ENCODE results near the gene AVPI1.
"Not testable (repeated sequence)": the region's sequence is repeated elsewhere in the genome, so short reads cannot be mapped to it uniquely, and the experiment has no call there.

AVPI1 gene

GRCh38 chr10:97713339-97713825 lies 26.3 kb upstream of the AVPI1 start, which contains the start of gene MARVELD1:
MARVELD1 (plus strand) TSS chr10:97713730; CDS start chr10:97713877, 147 bp downstream.
- no peak for DNase-seq (ENCODE audit: insufficient read length, low spot score)

GRCh38 chr10:97711640-97712572 lies 24.9 kb upstream of the AVPI1 start:
- FAIRE-seq (no peak), DNase-seq (ENCODE audit: insufficient read length, low spot score) (no peak)

More at GRCh38 chr10:97713339-97713825, 26.3 kb upstream of the AVPI1 start, which contains the start of gene MARVELD1:
- no peak for FAIRE-seq

GRCh38 chr10:97708976-97709946 lies 22.2 kb upstream of the AVPI1 start:
- peak; percentile 39 for FAIRE-seq
- DNase-seq (ENCODE audit: insufficient read length, low spot score), result no peak

GRCh38 chr10:97708167-97708566 lies 21.1 kb upstream of the AVPI1 start:
- no peak for FAIRE-seq

GRCh38 chr10:97707134-97707861 lies 20.3 kb upstream of the AVPI1 start:
- FAIRE-seq (no peak), DNase-seq (ENCODE audit: insufficient read length, low spot score) (no peak)

More at GRCh38 chr10:97708167-97708566, 21.1 kb upstream of the AVPI1 start:
- DNase-seq (ENCODE audit: insufficient read length, low spot score), result no peak

GRCh38 chr10:97705006-97705670 lies 18.1 kb upstream of the AVPI1 start:
- FAIRE-seq (no peak), DNase-seq (ENCODE audit: insufficient read length, low spot score) (no peak)

GRCh38 chr10:97704341-97704740 lies 17.3 kb upstream of the AVPI1 start:
- DNase-seq (ENCODE audit: insufficient read length, low spot score) (no peak), FAIRE-seq (no peak)

GRCh38 chr10:97703398-97704067 lies 16.5 kb upstream of the AVPI1 start:
- no peak for FAIRE-seq
- DNase-seq (ENCODE audit: insufficient read length, low spot score), result no peak

GRCh38 chr10:97701438-97702069 lies 14.5 kb upstream of the AVPI1 start:
- DNase-seq (ENCODE audit: insufficient read length, low spot score), result peak; percentile 65
- FAIRE-seq, result peak; percentile 87

GRCh38 chr10:97698072-97698655 lies 11.1 kb upstream of the AVPI1 start:
- DNase-seq (ENCODE audit: insufficient read length, low spot score); FAIRE-seq: not testable (repeated sequence)

- FAIRE-seq, result no peak
- DNase-seq (ENCODE audit: insufficient read length, low spot score), result no peak
Measured at GRCh38 chr10:97690133-97690532, 3.1 kb upstream of the AVPI1 start.

GRCh38 chr10:97689559-97690020 lies 2.5 kb upstream of the AVPI1 start:
- DNase-seq (ENCODE audit: insufficient read length, low spot score) (no peak), FAIRE-seq (no peak)

- FAIRE-seq (no peak), DNase-seq (ENCODE audit: insufficient read length, low spot score) (no peak)
Measured at GRCh38 chr10:97687785-97688781, 1.0 kb upstream of the AVPI1 start.

- FAIRE-seq, result no peak
- no peak for DNase-seq (ENCODE audit: insufficient read length, low spot score)
Measured at GRCh38 chr10:97686301-97686961, 610 bp downstream of the AVPI1 start.

GRCh38 chr10:97685395-97685958 lies 1.6 kb downstream of the AVPI1 start:
- DNase-seq (ENCODE audit: insufficient read length, low spot score) (no peak), FAIRE-seq (no peak)

- DNase-seq (ENCODE audit: insufficient read length, low spot score), result no peak
- FAIRE-seq, result no peak
Measured at GRCh38 chr10:97684866-97685394, 2.1 kb downstream of the AVPI1 start.
